ENCODE results near the gene TANC1. TPM values are rescaled to one million over a fixed set of nuclear protein-coding genes. Genes with fewer than 3 reads are reported as not detected.

The TANC1 gene
- total and polyA plus RNA-seq, 2 experiments from 2014 or later = 2.8 to 9.5 TPM

GRCh38 chr2:159144776-159145614 is 176.6 kb downstream of the TANC1 start:
- Histone ChIP-seq H3K9me2 (ENCODE audit: insufficient read depth) (no peaks in the 10 kb centered on the region), H3K36me3 (ENCODE audit: insufficient read depth) (no peaks in the 10 kb centered on the region), H3F3A (replicated peaks; ENCODE audit: low read depth) (no peaks in the 10 kb centered on the region), H4K20me1 (replicated peaks; ENCODE audit: insufficient read depth) (no peaks in the 10 kb centered on the region; the same call in 1 of the 2 replicates), H3K4me2 (no peak overlapping the region), H3K4me1 (ENCODE audit: insufficient read depth) (no peaks in the 10 kb centered on the region), H3K79me2 (replicated peaks; ENCODE audit: insufficient read depth) (no peaks in the 10 kb centered on the region), H3K4me3 (no peak overlapping the region), H2AFZ (no peak overlapping the region), H3K27ac (ENCODE audit: low read depth) (no peak overlapping the region), H3K27me3 (ENCODE audit: insufficient read depth) (no peaks in the 10 kb centered on the region)
- ATAC-seq (no peak), DNase-seq (ENCODE audit: low spot score) (no peak)
- TF ChIP-seq EZH2 (IDR thresholded peaks at IDR 0.05; ENCODE audit: low read depth, unreplicated experiment) = no peak
- TF ChIP-seq ZNF462 (CRISPR knock-in tag; IDR thresholded peaks at IDR 0.05) = no peak
- TF ChIP-seq, protein P1, sequence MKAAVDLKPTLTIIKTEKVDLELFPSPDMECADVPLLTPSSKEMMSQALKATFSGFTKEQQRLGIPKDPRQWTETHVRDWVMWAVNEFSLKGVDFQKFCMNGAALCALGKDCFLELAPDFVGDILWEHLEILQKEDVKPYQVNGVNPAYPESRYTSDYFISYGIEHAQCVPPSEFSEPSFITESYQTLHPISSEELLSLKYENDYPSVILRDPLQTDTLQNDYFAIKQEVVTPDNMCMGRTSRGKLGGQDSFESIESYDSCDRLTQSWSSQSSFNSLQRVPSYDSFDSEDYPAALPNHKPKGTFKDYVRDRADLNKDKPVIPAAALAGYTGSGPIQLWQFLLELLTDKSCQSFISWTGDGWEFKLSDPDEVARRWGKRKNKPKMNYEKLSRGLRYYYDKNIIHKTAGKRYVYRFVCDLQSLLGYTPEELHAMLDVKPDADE (IDR thresholded peaks at IDR 0.05) = no peak
- TF ChIP-seq ZNF114 (CRISPR knock-in tag; IDR thresholded peaks at IDR 0.05) = no peak
- TF ChIP-seq, protein P2, sequence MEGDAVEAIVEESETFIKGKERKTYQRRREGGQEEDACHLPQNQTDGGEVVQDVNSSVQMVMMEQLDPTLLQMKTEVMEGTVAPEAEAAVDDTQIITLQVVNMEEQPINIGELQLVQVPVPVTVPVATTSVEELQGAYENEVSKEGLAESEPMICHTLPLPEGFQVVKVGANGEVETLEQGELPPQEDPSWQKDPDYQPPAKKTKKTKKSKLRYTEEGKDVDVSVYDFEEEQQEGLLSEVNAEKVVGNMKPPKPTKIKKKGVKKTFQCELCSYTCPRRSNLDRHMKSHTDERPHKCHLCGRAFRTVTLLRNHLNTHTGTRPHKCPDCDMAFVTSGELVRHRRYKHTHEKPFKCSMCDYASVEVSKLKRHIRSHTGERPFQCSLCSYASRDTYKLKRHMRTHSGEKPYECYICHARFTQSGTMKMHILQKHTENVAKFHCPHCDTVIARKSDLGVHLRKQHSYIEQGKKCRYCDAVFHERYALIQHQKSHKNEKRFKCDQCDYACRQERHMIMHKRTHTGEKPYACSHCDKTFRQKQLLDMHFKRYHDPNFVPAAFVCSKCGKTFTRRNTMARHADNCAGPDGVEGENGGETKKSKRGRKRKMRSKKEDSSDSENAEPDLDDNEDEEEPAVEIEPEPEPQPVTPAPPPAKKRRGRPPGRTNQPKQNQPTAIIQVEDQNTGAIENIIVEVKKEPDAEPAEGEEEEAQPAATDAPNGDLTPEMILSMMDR (conservative IDR thresholded peaks at IDR 0.05; ENCODE audit: low read depth in 2 of 2) = no peak
- TF ChIP-seq STAT1 (IDR thresholded peaks at IDR 0.05; ENCODE audit: unreplicated experiment) = no peak
- TF ChIP-seq ZNF331 (CRISPR knock-in tag; IDR thresholded peaks at IDR 0.05; ENCODE audit: low read depth) = no peak
- TF ChIP-seq POLR2AphosphoS5 (IDR thresholded peaks at IDR 0.05; ENCODE audit: low read depth) = no peak
- TF ChIP-seq EZH2phosphoT487 (IDR thresholded peaks at IDR 0.05; ENCODE audit: unreplicated experiment) = no peak
- TF ChIP-seq NANOG (IDR thresholded peaks at IDR 0.05; ENCODE audit: borderline replicate concordance) = no peak
- TF ChIP-seq CREB1 (CRISPR knock-in tag; IDR thresholded peaks at IDR 0.05; ENCODE audit: low read depth) = no peak
- TF ChIP-seq JUNB (IDR thresholded peaks at IDR 0.05; ENCODE audit: unreplicated experiment) = no peak
- TF ChIP-seq, protein P3, sequence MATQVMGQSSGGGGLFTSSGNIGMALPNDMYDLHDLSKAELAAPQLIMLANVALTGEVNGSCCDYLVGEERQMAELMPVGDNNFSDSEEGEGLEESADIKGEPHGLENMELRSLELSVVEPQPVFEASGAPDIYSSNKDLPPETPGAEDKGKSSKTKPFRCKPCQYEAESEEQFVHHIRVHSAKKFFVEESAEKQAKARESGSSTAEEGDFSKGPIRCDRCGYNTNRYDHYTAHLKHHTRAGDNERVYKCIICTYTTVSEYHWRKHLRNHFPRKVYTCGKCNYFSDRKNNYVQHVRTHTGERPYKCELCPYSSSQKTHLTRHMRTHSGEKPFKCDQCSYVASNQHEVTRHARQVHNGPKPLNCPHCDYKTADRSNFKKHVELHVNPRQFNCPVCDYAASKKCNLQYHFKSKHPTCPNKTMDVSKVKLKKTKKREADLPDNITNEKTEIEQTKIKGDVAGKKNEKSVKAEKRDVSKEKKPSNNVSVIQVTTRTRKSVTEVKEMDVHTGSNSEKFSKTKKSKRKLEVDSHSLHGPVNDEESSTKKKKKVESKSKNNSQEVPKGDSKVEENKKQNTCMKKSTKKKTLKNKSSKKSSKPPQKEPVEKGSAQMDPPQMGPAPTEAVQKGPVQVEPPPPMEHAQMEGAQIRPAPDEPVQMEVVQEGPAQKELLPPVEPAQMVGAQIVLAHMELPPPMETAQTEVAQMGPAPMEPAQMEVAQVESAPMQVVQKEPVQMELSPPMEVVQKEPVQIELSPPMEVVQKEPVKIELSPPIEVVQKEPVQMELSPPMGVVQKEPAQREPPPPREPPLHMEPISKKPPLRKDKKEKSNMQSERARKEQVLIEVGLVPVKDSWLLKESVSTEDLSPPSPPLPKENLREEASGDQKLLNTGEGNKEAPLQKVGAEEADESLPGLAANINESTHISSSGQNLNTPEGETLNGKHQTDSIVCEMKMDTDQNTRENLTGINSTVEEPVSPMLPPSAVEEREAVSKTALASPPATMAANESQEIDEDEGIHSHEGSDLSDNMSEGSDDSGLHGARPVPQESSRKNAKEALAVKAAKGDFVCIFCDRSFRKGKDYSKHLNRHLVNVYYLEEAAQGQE (IDR thresholded peaks at IDR 0.05; ENCODE audit: unreplicated experiment) = no peak
- Mint-ChIP-seq H3K9me3 (no peaks in the 10 kb centered on the region), H3K36me3 (ENCODE audit: low read depth) (no peaks in the 10 kb centered on the region), H3K4me1 (peaks cover 6% of the 10 kb centered on the region; the same call in 1 of the 3 replicates), H3K4me3 (no peak overlapping the region), H3K27me3 (ENCODE audit: insufficient read depth, low read depth, poor library complexity) (no peaks in the 10 kb centered on the region), H3K27ac (no peak overlapping the region)
